Peyer's patch (tissue), 4 donors: ENCODE results near the gene PTGFRN. TPM values are rescaled to one million over a fixed set of nuclear protein-coding genes. Genes with fewer than 3 reads are reported as not detected.

Experiments
- DNase-seq, 3 donors: peaks; one replicate each; pipeline ENCODE4 v3.0.0-alpha.2; 2017 to 2019
- H3K27ac ChIP-seq, 4 donors: fragments of 200-600 bp; sonication (generic); one replicate each; pipeline ENCODE4 v1.5.1; 2016 to 2019
- H3K27me3 ChIP-seq, 2 donors: fragments of 200-600 bp; sonication (generic); one replicate each; pipeline ENCODE4 v1.5.1; 2019
- H3K36me3 ChIP-seq, 3 donors: fragments of 200-600 bp; sonication (generic); one replicate each; pipeline ENCODE4 v1.5.1; 2016 to 2019
- H3K4me1 ChIP-seq, 4 donors: fragments of 200-600 bp; sonication (generic); one replicate each; pipeline ENCODE4 v1.5.1; 2016 to 2019
- H3K4me3 ChIP-seq, 4 donors: fragments of 200-600 bp; sonication (generic); 1 replicate in 3 of 4; 2 replicates in 1 of 4; pipeline ENCODE4 v1.5.1; 2016 to 2019; ENCODE audit warnings: mild to moderate bottlenecking in 1 of 4
- H3K9me3 ChIP-seq, 4 donors: fragments of 200-600 bp; sonication (generic); one replicate each; pipeline ENCODE4 v1.5.1; 2016 to 2019; ENCODE audit warnings: mild to moderate bottlenecking in 1 of 4
- POLR2A ChIP-seq, 2 donors: fragments of 450-650 bp; IDR thresholded peaks; one replicate each; pipeline ENCODE4 v1.5.1; 2017; ENCODE audit warnings: antibody characterized with exemption in 2 of 2, mild to moderate bottlenecking in 2 of 2, moderate library complexity in 2 of 2
- small RNA-seq, 2 donors: library from RNA; depleted of rRNA; stranded (forward); fragments of <200 nt; gene quantifications; one replicate each; pipeline ENCODE3, GENCODE V24; 2016
- total RNA-seq, 4 donors: library from RNA; depleted of rRNA; stranded (reverse); fragments of >200 nt; gene quantifications; one replicate each; pipeline ENCODE4 v1.1.0, GENCODE V29; 2016
- TF ChIP-seq, protein P1 (sequence below), 6 experiments: fragments of 450-650 bp in 4 of 6; fragments of 200-600 bp in 2 of 6; sonication (generic) in 1 of 6; IDR thresholded peaks; one replicate each; pipeline ENCODE4 v1.5.1; 2017 to 2019; ENCODE audit warnings: antibody characterized with exemption in 6 of 6, mild to moderate bottlenecking in 3 of 6, moderate library complexity in 1 of 6

Gene PTGFRN
- total RNA-seq, 4 donors from 2014 or later, result 20.6 to 66.6 (median 54.3) TPM

DNA sequence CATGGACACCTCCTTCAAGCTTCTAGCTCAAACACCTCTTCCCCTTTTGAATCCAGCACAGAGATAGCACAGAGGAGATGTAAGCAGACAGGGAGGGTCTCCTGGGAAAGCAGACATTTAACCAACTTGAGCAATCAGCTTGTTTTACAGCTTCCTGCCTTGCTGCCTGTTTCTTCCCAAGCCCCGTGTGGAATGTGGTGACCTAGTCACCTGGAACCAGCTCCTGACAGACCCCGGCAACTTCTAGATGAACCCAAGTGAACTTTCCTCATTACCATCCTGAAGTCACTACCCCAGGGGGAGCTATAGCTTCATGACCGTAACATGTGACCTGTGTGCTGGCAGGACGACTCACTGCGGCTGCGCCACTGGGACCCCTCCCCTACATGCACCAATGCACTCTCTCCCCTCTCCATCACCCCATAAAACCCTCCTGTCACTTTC, 126.3 kb downstream of the PTGFRN start:
- H3K36me3 ChIP-seq, result no peaks in the 10 kb centered on the region
- no peak for DNase-seq
- no peaks in the 10 kb centered on the region for H3K4me1 ChIP-seq
- no peaks in the 10 kb centered on the region for H3K27me3 ChIP-seq
- no peak overlapping the region for H3K27ac ChIP-seq
- no peak overlapping the region for H3K4me3 ChIP-seq
- TF ChIP-seq, protein P1, sequence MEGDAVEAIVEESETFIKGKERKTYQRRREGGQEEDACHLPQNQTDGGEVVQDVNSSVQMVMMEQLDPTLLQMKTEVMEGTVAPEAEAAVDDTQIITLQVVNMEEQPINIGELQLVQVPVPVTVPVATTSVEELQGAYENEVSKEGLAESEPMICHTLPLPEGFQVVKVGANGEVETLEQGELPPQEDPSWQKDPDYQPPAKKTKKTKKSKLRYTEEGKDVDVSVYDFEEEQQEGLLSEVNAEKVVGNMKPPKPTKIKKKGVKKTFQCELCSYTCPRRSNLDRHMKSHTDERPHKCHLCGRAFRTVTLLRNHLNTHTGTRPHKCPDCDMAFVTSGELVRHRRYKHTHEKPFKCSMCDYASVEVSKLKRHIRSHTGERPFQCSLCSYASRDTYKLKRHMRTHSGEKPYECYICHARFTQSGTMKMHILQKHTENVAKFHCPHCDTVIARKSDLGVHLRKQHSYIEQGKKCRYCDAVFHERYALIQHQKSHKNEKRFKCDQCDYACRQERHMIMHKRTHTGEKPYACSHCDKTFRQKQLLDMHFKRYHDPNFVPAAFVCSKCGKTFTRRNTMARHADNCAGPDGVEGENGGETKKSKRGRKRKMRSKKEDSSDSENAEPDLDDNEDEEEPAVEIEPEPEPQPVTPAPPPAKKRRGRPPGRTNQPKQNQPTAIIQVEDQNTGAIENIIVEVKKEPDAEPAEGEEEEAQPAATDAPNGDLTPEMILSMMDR (IDR thresholded peaks at IDR 0.05), result no peak
- no peak for TF ChIP-seq POLR2A (IDR thresholded peaks at IDR 0.05)
- H3K9me3 ChIP-seq, result no peaks in the 10 kb centered on the region

DNA sequence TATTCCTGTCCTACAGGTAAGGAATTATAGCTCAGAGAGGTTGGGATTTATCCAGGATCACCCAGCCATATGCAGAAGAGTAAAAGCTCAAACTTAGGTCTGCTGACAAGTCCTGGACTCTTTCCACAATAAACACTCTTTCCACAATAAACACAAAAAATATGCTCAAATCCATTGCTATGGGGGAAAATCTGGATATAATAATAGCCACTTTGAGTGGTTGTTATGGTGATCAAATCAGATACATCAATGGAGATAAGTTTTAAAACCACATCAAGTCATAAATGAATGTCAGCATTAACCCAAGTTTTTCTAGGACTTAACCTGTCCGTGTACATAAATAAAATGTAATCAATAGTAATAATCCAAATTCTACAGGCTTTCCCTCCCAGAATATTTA, 128.1 kb downstream of the PTGFRN start:
- no peaks in the 10 kb centered on the region for H3K36me3 ChIP-seq
- H3K4me3 ChIP-seq, result no peak overlapping the region
- H3K4me1 ChIP-seq, result no peaks in the 10 kb centered on the region
- TF ChIP-seq, protein P1 (IDR thresholded peaks at IDR 0.05), result no peak
- no peak for TF ChIP-seq POLR2A (IDR thresholded peaks at IDR 0.05)
- no peaks in the 10 kb centered on the region for H3K9me3 ChIP-seq
- no peak overlapping the region for H3K27ac ChIP-seq
- DNase-seq, result no peak
- no peaks in the 10 kb centered on the region for H3K27me3 ChIP-seq

DNA sequence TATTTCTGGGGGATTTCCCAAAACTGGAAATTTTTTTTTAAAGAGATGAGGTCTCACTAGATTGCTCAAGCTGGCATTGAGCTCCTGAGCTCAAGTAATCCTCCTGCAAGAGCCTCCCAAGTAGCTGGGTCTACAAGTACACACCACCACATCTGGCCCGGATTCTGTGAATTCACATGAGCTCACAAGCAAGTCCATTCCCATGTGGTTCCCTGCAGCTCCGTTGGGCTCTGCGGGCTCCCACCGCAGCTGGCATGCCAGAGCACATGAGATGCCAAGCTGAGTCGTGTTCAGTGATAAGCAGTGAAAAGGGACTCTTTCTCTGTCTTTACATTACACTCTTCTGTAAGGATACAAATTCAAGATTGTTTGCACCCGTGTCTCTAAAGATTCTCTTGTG, 128.5 kb downstream of the PTGFRN start:
- H3K4me3 ChIP-seq, result no peak overlapping the region
- H3K9me3 ChIP-seq, result no peaks in the 10 kb centered on the region
- H3K27ac ChIP-seq, result no peak overlapping the region
- TF ChIP-seq, protein P1 (IDR thresholded peaks at IDR 0.05), result no peak
- no peak for TF ChIP-seq POLR2A (IDR thresholded peaks at IDR 0.05)
- H3K27me3 ChIP-seq, result no peaks in the 10 kb centered on the region
- H3K4me1 ChIP-seq, result no peaks in the 10 kb centered on the region
- no peaks in the 10 kb centered on the region for H3K36me3 ChIP-seq
- no peak for DNase-seq

Small RNA genes within 50 kb of the gene (small RNA-seq; reads per million reads assigned to genes)
- 0 reads per million in 2 donors for gene RNA5SP55

Other genes with a start within 250 kb of the PTGFRN start
- 10 to 100 TPM; 15.7 to 63.2 (median 49.2) TPM for gene IGSF3, start 242.2 kb upstream of the PTGFRN start, total RNA-seq
- gene CD2, start 155.5 kb upstream of the PTGFRN start, total RNA-seq, result 10 to 100 TPM in 3 of 4 donors, 1 to 10 TPM in 1; 9.6 to 36.3 (median 20.9) TPM
- gene CD101, start 91.8 kb downstream of the PTGFRN start, total RNA-seq, result 10 to 100 TPM in 1 of 4 donors, 1 to 10 TPM in 2, under 1 TPM in 1; 0.85 to 12.4 (median 3.5) TPM
- 10 to 100 TPM; 12.1 to 59.4 (median 28.5) TPM for gene TTF2, start 150.4 kb downstream of the PTGFRN start, total RNA-seq
- gene TRIM45, start 211.8 kb downstream of the PTGFRN start, total RNA-seq, result 10 to 100 TPM in 1 of 4 donors, 1 to 10 TPM in 3; 1.8 to 28.9 (median 4.4) TPM